Adrenal gland (tissue), 5 donors: ENCODE measurements around the gene MMP23B.

Experiments
- POLR2A ChIP-seq, 2 donors: fragments of 450-650 bp; IDR thresholded peaks; one replicate each; pipeline ENCODE4 v1.6.1; 2017; ENCODE audit warnings: antibody characterized with exemption in 2 of 2, mild to moderate bottlenecking in 2 of 2, moderate library complexity in 1 of 2
- TF ChIP-seq, protein P1 (sequence below), 6 experiments: fragments of 450-650 bp in 4 of 6; fragments of 200-600 bp in 2 of 6; sonication (generic) in 1 of 6; IDR thresholded peaks; 1 replicate in 5 of 6; 2 replicates in 1 of 6; pipeline versions ENCODE4 v1.5.1 to v1.8.0; 2016 to 2021; ENCODE audit warnings: antibody characterized with exemption in 6 of 6, mild to moderate bottlenecking in 2 of 6, moderate library complexity in 1 of 6
- donor health status: DM: no; HTN: no; CAD: no.

DNA sequence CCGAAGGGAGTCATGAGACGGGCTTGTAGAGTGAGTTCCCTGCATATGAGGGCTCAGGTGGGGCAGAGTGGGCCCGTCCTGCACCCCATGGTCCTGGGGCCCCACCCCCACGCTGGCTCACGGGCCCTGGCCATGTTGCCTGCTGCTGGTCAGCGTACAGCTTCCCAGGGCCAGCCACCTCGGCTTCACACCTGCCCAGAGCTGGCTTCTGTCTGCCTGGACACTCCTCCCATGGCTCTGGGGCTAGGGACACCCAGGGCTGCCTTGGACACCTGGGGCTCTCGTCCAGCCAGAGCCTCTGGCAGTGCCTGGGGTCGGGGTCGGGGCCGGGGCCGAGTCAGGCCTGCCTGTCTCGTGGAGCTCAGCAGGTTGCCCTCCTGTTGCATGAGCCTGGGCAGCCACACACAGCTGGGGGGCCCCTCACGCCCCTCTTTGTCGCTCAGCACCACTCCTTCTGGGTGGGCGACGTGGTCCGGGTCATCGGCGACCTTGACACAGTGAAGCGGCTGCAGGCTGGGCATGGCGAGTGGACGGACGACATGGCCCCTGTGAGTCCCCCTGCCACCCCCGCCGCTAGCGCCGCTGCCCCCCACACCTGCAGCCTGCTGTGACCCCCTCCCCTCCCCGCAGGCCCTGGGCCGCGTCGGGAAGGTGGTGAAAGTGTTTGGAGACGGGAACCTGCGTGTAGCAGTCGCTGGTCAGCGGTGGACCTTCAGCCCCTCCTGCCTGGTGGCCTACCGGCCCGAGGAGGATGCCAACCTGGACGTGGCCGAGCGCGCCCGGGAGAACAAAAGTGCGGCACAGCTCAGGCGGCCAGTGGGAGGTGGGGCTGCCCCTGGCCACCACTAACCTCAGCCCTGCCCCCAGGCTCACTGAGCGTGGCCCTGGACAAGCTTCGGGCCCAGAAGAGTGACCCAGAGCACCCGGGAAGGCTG is 5.5 kb upstream of the MMP23B start:
- no peak for TF ChIP-seq POLR2A (IDR thresholded peaks at IDR 0.05)
- TF ChIP-seq, protein P1, sequence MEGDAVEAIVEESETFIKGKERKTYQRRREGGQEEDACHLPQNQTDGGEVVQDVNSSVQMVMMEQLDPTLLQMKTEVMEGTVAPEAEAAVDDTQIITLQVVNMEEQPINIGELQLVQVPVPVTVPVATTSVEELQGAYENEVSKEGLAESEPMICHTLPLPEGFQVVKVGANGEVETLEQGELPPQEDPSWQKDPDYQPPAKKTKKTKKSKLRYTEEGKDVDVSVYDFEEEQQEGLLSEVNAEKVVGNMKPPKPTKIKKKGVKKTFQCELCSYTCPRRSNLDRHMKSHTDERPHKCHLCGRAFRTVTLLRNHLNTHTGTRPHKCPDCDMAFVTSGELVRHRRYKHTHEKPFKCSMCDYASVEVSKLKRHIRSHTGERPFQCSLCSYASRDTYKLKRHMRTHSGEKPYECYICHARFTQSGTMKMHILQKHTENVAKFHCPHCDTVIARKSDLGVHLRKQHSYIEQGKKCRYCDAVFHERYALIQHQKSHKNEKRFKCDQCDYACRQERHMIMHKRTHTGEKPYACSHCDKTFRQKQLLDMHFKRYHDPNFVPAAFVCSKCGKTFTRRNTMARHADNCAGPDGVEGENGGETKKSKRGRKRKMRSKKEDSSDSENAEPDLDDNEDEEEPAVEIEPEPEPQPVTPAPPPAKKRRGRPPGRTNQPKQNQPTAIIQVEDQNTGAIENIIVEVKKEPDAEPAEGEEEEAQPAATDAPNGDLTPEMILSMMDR (IDR thresholded peaks at IDR 0.05): no peak
